Measurements from ENCODE around the gene TTC7B. TPM values are rescaled to one million over a fixed set of nuclear protein-coding genes. Genes with fewer than 3 reads are reported as not detected.

Gene TTC7B
- total RNA-seq, 2 experiments from 2014 or later = 5.6 to 7.8 TPM

DNA sequence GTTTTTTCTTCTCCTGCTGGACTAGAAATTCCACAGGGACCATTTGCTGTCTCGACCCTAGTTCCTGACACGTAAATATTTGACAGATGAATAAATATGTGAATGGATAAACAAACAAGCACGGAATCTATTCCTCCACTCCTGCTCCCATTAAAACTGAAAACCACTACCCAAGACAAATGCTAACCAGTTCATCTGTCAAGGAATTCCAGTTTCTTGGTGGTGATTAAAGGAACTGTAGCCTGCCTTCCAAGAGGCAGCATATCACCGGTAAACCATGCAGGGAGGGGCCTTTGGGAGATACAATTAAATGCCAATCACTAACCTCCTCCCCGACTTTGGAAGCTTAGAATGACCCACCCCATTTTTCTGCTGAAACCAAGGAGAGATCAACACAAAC is 95.4 kb downstream of the TTC7B start:
- no peaks in the 10 kb centered on the region for H3K27me3 Mint-ChIP-seq
- H3K9me3 Mint-ChIP-seq = no peaks in the 10 kb centered on the region
- ChIA-PET CTCF (interaction anchor here (1.0 to 2.2 kb wide), 3 partner anchors 23 to 414 kb away, joined by 3 to 8 read pairs (median 3); no protein-coding TSS in a partner anchor), POLR2A (no interaction called here)
- no peak overlapping the region for H3K27ac Mint-ChIP-seq
- ATAC-seq = no peak
- no peak for DNase-seq
- H3K36me3 Mint-ChIP-seq (ENCODE audit: low read depth) = no peaks in the 10 kb centered on the region
- no peak overlapping the region for H3K4me3 Mint-ChIP-seq
- TF ChIP-seq, protein P1, sequence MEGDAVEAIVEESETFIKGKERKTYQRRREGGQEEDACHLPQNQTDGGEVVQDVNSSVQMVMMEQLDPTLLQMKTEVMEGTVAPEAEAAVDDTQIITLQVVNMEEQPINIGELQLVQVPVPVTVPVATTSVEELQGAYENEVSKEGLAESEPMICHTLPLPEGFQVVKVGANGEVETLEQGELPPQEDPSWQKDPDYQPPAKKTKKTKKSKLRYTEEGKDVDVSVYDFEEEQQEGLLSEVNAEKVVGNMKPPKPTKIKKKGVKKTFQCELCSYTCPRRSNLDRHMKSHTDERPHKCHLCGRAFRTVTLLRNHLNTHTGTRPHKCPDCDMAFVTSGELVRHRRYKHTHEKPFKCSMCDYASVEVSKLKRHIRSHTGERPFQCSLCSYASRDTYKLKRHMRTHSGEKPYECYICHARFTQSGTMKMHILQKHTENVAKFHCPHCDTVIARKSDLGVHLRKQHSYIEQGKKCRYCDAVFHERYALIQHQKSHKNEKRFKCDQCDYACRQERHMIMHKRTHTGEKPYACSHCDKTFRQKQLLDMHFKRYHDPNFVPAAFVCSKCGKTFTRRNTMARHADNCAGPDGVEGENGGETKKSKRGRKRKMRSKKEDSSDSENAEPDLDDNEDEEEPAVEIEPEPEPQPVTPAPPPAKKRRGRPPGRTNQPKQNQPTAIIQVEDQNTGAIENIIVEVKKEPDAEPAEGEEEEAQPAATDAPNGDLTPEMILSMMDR (IDR thresholded peaks at IDR 0.05) = no peak
- H3K4me1 Mint-ChIP-seq (ENCODE audit: low read depth) = peaks cover 6% of the 10 kb centered on the region
- intact Hi-C loops (cut with micrococcal nuclease) = no loop called here

DNA sequence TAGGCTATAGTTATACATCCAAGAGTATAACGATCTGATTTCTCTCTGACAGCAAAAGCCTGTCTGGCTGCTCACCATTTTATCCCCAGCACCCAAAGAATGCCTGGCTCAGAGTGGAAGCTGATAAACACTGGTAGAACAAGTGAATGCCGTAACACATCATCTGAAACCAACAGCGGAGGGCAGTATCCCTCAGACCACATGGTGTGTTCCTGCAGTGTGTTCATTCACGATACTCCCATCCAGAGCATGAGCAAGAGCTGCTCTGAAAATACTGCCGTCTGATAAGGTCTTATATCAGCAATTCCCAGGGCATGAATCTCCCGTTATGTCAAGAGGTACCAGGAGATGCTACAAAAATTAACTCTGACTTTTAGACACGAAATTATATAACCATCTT is 95.9 kb downstream of the TTC7B start:
- TF ChIP-seq, protein P1 (IDR thresholded peaks at IDR 0.05) = no peak

DNA sequence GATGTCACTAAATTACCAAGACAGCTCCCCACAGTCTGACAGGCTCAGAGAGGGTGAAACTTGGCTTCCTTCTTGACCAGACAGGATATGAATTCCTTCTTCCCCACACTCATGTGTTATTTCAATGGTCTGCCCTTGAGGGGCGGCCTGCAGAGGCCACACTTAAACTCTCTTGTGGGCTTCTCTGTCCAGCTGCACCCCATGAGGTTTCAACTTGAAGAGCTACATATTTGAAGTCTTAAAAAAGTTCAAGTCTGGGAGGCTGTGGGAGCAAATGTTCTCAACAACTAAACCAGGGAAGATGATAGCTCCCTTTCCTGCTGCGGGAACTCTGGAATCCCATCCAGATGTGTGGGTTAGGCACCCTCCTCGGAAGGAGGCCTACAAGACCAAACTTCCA is 98.3 kb downstream of the TTC7B start:
- no peak for ATAC-seq
- Mint-ChIP-seq H3K4me3 (no peak overlapping the region), H3K27me3 (no peaks in the 10 kb centered on the region), H3K36me3 (ENCODE audit: low read depth) (no peaks in the 10 kb centered on the region), H3K4me1 (ENCODE audit: low read depth) (peaks cover 6% of the 10 kb centered on the region), H3K27ac (no peak overlapping the region), H3K9me3 (no peaks in the 10 kb centered on the region)
- TF ChIP-seq, protein P1 (IDR thresholded peaks at IDR 0.05) = no peak
- DNase-seq = no peak
- ChIA-PET POLR2A (interaction anchor here (0.9 kb wide), 1 partner anchor 20 kb away, joined by 3 read pairs; no protein-coding TSS in a partner anchor), CTCF (interaction anchor here (0.9 to 2.3 kb wide), 3 partner anchors 17 to 482 kb away, joined by 3 to 11 read pairs (median 3); no protein-coding TSS in a partner anchor)
- intact Hi-C loops (cut with micrococcal nuclease) = no loop called here

More for the DNA sequence above, 95.9 kb downstream of the TTC7B start:
- Mint-ChIP-seq H3K36me3 (ENCODE audit: low read depth) (no peaks in the 10 kb centered on the region), H3K27me3 (no peaks in the 10 kb centered on the region), H3K9me3 (no peaks in the 10 kb centered on the region), H3K4me1 (ENCODE audit: low read depth) (peaks cover 6% of the 10 kb centered on the region), H3K27ac (no peak overlapping the region), H3K4me3 (no peak overlapping the region)
- ATAC-seq (no peak), DNase-seq (no peak)
- CTCF ChIA-PET = interaction anchor here (1.0 to 2.2 kb wide), 3 partner anchors 23 to 413 kb away, joined by 3 to 8 read pairs (median 3); no protein-coding TSS in a partner anchor
- intact Hi-C loops (cut with micrococcal nuclease) = no loop called here
- POLR2A ChIA-PET = no interaction called here

DNA sequence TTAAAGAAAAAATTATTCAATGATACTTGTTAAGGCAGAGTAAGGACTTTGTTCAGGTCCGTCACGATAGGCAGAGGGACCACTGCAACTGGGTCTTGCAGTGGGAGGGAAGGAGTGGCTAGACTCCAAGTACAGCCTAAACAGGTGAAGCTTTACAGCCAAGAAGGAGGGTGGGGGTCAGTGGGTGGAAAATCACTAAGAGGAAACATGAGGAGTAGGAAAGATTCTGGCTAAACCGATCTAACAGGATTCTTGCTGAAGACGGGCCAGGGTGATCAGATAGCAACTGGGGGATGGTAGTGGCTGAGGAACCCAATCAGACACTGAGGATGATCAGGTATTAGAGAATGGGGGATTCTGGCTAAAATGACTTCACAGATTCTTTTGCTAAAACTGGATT is 100.2 kb downstream of the TTC7B start:
- intact Hi-C loops (cut with micrococcal nuclease) = no loop called here
- no peaks in the 10 kb centered on the region for H3K27me3 Mint-ChIP-seq
- ChIA-PET POLR2A (interaction anchor here (0.6 kb wide), 1 partner anchor 466 kb away, joined by 3 read pairs; no protein-coding TSS in a partner anchor), CTCF (interaction anchor here (2.3 kb wide), 1 partner anchor 19 kb away, joined by 11 read pairs; no protein-coding TSS in a partner anchor)
- H3K27ac Mint-ChIP-seq = no peak overlapping the region
- peaks cover 6% of the 10 kb centered on the region for H3K4me1 Mint-ChIP-seq (ENCODE audit: low read depth)
- H3K9me3 Mint-ChIP-seq = no peaks in the 10 kb centered on the region
- H3K36me3 Mint-ChIP-seq (ENCODE audit: low read depth) = no peaks in the 10 kb centered on the region
- H3K4me3 Mint-ChIP-seq = no peak overlapping the region
- TF ChIP-seq, protein P1 (IDR thresholded peaks at IDR 0.05) = no peak
- DNase-seq (no peak), ATAC-seq (no peak)

DNA sequence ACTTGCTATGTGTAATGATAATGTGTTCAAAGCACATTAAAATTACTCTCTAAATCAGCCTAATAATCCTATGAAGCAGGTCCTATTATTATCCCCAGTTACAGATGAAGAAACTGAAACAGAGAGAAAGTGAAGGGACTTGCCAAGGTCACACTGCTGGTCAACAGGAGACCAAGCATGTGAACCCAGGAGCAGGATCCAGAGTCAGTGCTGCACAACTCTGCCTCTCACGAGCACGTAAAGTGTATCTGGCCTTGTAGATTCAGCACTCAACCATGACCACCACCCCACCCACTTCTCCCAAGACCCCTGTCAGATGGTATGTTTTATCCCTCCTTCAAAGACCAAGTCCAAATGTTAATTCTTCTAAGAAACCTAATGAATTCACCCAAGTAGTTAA is 100.7 kb downstream of the TTC7B start:
- ChIA-PET CTCF (no interaction called here), POLR2A (no interaction called here)
- Mint-ChIP-seq H3K27me3 (no peaks in the 10 kb centered on the region), H3K36me3 (ENCODE audit: low read depth) (no peaks in the 10 kb centered on the region), H3K9me3 (no peaks in the 10 kb centered on the region), H3K4me3 (no peak overlapping the region), H3K27ac (no peak overlapping the region), H3K4me1 (ENCODE audit: low read depth) (peaks cover 6% of the 10 kb centered on the region)
- TF ChIP-seq, protein P1 (IDR thresholded peaks at IDR 0.05) = no peak
- intact Hi-C loops (cut with micrococcal nuclease) = no loop called here
- no peak for ATAC-seq
- DNase-seq = no peak

All from activated CD8-positive, alpha-beta T cell treated with anti-CD3 and anti-CD28 coated beads for 36 hours (primary cell).